Measurements from ENCODE around the gene TMEM150B.

TMEM150B gene

GRCh38 chr19:55275851-55276719 is 49.1 kb downstream of the TMEM150B start:
- peak; percentile 64 for DNase-seq

- DNase-seq: no peak
These were observed 51.0 kb downstream of the TMEM150B start for GRCh38 chr19:55273978-55274707.

GRCh38 chr19:55272142-55272541 is 53.0 kb downstream of the TMEM150B start:
- no peak for DNase-seq

- DNase-seq: no peak
These were observed 54.8 kb downstream of the TMEM150B start for GRCh38 chr19:55270172-55270942.

- no peak for DNase-seq
These were observed 55.8 kb downstream of the TMEM150B start for GRCh38 chr19:55269299-55269698.

- DNase-seq: no peak
These were observed 58.3 kb downstream of the TMEM150B start for GRCh38 chr19:55266840-55267239.

GRCh38 chr19:55266404-55266803 is 58.7 kb downstream of the TMEM150B start:
- no peak for DNase-seq

- no peak for DNase-seq
These were observed 59.3 kb downstream of the TMEM150B start for GRCh38 chr19:55265723-55266386.

GRCh38 chr19:55265173-55265572 is 60.0 kb downstream of the TMEM150B start:
- DNase-seq: no peak

GRCh38 chr19:55264531-55264930 is 60.6 kb downstream of the TMEM150B start:
- DNase-seq: no peak
